Measurements from ENCODE around the gene GALNT17. TPM values are rescaled to one million over a fixed set of nuclear protein-coding genes. Genes with fewer than 3 reads are reported as not detected.

Gene GALNT17
- polyA plus RNA-seq, 2 of the 4 experiments (the other 2 are of a cell fraction), result not detected

GRCh38 chr7:71403202-71403946 is 271.4 kb downstream of the GALNT17 start:
- no peak for DNase-seq (ENCODE audit: low read depth in 1 of 2, low spot score in 1 of 2)
- CTCF ChIA-PET, result no interaction called here
- no peak overlapping the region for H3K27ac ChIP-seq
- H3K4me3 ChIP-seq, result no peak overlapping the region
- no peaks in the 10 kb centered on the region for H3K9me3 ChIP-seq
- no peak for ATAC-seq
- POLR2A ChIA-PET, result no interaction called here
- TF ChIP-seq ATOH8 (CRISPR knock-in tag; IDR thresholded peaks at IDR 0.05; ENCODE audit: low read depth) (no peak), CEBPB (IDR thresholded peaks at IDR 0.05) (no peak), HOXB13 (CRISPR knock-in tag; IDR thresholded peaks at IDR 0.05; ENCODE audit: low read depth) (no peak)
- 19% methylated on average over 15 of the region's 16 CpGs for WGBS (ENCODE audit: missing lambda C conversion rate)
- FAIRE-seq, result no peak
- no peaks in the 10 kb centered on the region for H3K4me1 ChIP-seq
- H3K4me2 ChIP-seq, result no peak overlapping the region

- FAIRE-seq, result no peak
- Histone ChIP-seq H3K9me3 (no peaks in the 10 kb centered on the region), H3K27ac (no peak overlapping the region), H3K4me1 (no peaks in the 10 kb centered on the region), H3K4me3 (no peak overlapping the region), H3K4me2 (no peak overlapping the region)
- no peak for ATAC-seq
- TF ChIP-seq E2F6 (IDR thresholded peaks at IDR 0.05; ENCODE audit: borderline replicate concordance, low read depth) (no peak), RAD21 (conservative IDR thresholded peaks at IDR 0.05 in 1 of 2, IDR thresholded peaks at IDR 0.05 in 1 of 2) (no peak), MAZ (IDR thresholded peaks at IDR 0.05; ENCODE audit: borderline replicate concordance, low read depth, low read length) (no peak), ZNF302 (CRISPR knock-in tag; IDR thresholded peaks at IDR 0.05) (no peak), MAFK (IDR thresholded peaks at IDR 0.05; ENCODE audit: partially characterized antibody) (no peak), BHLHE40 (IDR thresholded peaks at IDR 0.05; ENCODE audit: low read depth, low read length) (no peak), POLR2A (IDR thresholded peaks at IDR 0.05; ENCODE audit: low read length) (no peak), RARB (CRISPR knock-in tag; IDR thresholded peaks at IDR 0.05) (no peak), RCOR1 (IDR thresholded peaks at IDR 0.05; ENCODE audit: low read depth, low read length) (no peak), POLR2AphosphoS2 (conservative IDR thresholded peaks at IDR 0.05; ENCODE audit: low read length) (no peak), JUN (IDR thresholded peaks at IDR 0.05) (no peak), SMC3 (IDR thresholded peaks at IDR 0.05) (no peak), MAX (IDR thresholded peaks at IDR 0.05) (no peak), KDM5A (IDR thresholded peaks at IDR 0.05) (no peak)
- 31% methylated on average over 2 of the region's 2 CpGs for WGBS (ENCODE audit: missing lambda C conversion rate)
- CTCF ChIA-PET, result no interaction called here
- POLR2A ChIA-PET, result no interaction called here
- DNase-seq (ENCODE audit: low read depth in 1 of 2, low spot score in 1 of 2), result no peak
Measured at GRCh38 chr7:71404726-71405345, 272.9 kb downstream of the GALNT17 start.

- TF ChIP-seq NR3C1 (IDR thresholded peaks at IDR 0.05), result no peak
- TF ChIP-seq RAD21 (conservative IDR thresholded peaks at IDR 0.05 in 1 of 2, IDR thresholded peaks at IDR 0.05 in 1 of 2), result no peak
- TF ChIP-seq MAX (IDR thresholded peaks at IDR 0.05), result no peak
- TF ChIP-seq HMGXB4 (CRISPR knock-in tag; IDR thresholded peaks at IDR 0.05; ENCODE audit: borderline replicate concordance), result no peak
- no peak for TF ChIP-seq RCOR1 (IDR thresholded peaks at IDR 0.05; ENCODE audit: low read depth, low read length)
- no peak for TF ChIP-seq FOSL2 (IDR thresholded peaks at IDR 0.05)
- TF ChIP-seq FOSL2 (CRISPR knock-in tag; IDR thresholded peaks at IDR 0.05), result no peak
- TF ChIP-seq HEYL (CRISPR knock-in tag; IDR thresholded peaks at IDR 0.05), result no peak
- no peak for TF ChIP-seq BHLHE40 (IDR thresholded peaks at IDR 0.05; ENCODE audit: low read depth, low read length)
- no peak for TF ChIP-seq ELK1 (IDR thresholded peaks at IDR 0.05; ENCODE audit: low read depth, low read length)
- TF ChIP-seq CHD2 (IDR thresholded peaks at IDR 0.05; ENCODE audit: low read length, partially characterized antibody), result no peak
- TF ChIP-seq MYC (IDR thresholded peaks at IDR 0.05; ENCODE audit: borderline replicate concordance, low read length), result no peak
- no peak for TF ChIP-seq MAZ (IDR thresholded peaks at IDR 0.05; ENCODE audit: borderline replicate concordance, low read depth, low read length)
- H3K27ac ChIP-seq, result no peak overlapping the region
- no peak for ATAC-seq
- ChIA-PET POLR2A (no interaction called here), CTCF (no interaction called here)
- H3K4me2 ChIP-seq, result no peak overlapping the region
- H3K4me1 ChIP-seq, result no peaks in the 10 kb centered on the region
- FAIRE-seq, result no peak
- WGBS (ENCODE audit: missing lambda C conversion rate), result 5% methylated on average over 6 of the region's 6 CpGs
- peaks cover 2% of the 10 kb centered on the region; the same call in 1 of the 3 replicates for H3K9me3 ChIP-seq
- no peak overlapping the region for H3K4me3 ChIP-seq
- no peak for DNase-seq (ENCODE audit: low read depth in 1 of 2, low spot score in 1 of 2)
Measured at GRCh38 chr7:71408271-71408670, 276.3 kb downstream of the GALNT17 start.
